HFF-Myc (cell line): ENCODE data around the gene GPR108.

Experiments
- DNase-seq: peaks from one replicate; pipeline ENCODE4 v3.0.0-alpha.2; 2011; ENCODE audit warnings: low read depth; ENCODE audit errors: extremely low read depth
- H3K4me3 ChIP-seq: replicated peaks from 2 replicates; pipeline ENCODE4 v1.5.1; 2011; ENCODE audit warnings: low read depth, mild to moderate bottlenecking, control low read depth, low read length
- CTCF ChIP-seq: IDR thresholded peaks from 2 replicates; pipeline ENCODE4 v1.5.1; 2012; ENCODE audit warnings: mild to moderate bottlenecking, low read depth, low read length, control low read depth; ENCODE audit errors: missing control alignments

Gene GPR108

GRCh38 chr19:6723108-6723618 lies 14.2 kb downstream of the GPR108 start:
- no peak overlapping the region for H3K4me3 ChIP-seq
- no peak for DNase-seq
- no peak for TF ChIP-seq CTCF

- no peak overlapping the region for H3K4me3 ChIP-seq
- TF ChIP-seq CTCF = no peak
- no peak for DNase-seq
Measured at GRCh38 chr19:6721773-6722172, 15.6 kb downstream of the GPR108 start.

GRCh38 chr19:6721138-6721474 lies 16.3 kb downstream of the GPR108 start:
- no peak overlapping the region for H3K4me3 ChIP-seq
- no peak for TF ChIP-seq CTCF
- DNase-seq = no peak

GRCh38 chr19:6720369-6721137 lies 16.8 kb downstream of the GPR108 start, which contains the start of gene C3:
Gene C3 (minus strand): TSS chr19:6720650. CDS start chr19:6720589, 61 bp downstream.
- TF ChIP-seq CTCF = no peak
- no peak for DNase-seq
- no peak within 1 kb of the TSS for H3K4me3 ChIP-seq

- no peak for DNase-seq
- no peak overlapping the region for H3K4me3 ChIP-seq
- TF ChIP-seq CTCF = no peak
Measured at GRCh38 chr19:6719992-6720368, 17.4 kb downstream of the GPR108 start.

- TF ChIP-seq CTCF = no peak
- no peak overlapping the region for H3K4me3 ChIP-seq
- DNase-seq = no peak
Measured at GRCh38 chr19:6719540-6719861, 17.9 kb downstream of the GPR108 start.
